H54 (cell line): ENCODE measurements around the gene HVCN1.

ENCODE experiments used
- DNase-seq: peaks from one replicate; pipeline ENCODE4 v3.0.0; 2011; ENCODE audit warnings: low spot score, mixed read lengths; ENCODE audit not compliant: insufficient read length
- FAIRE-seq: peaks from 3 replicates; lab custom pipeline; 2011; peaks lifted over from hg19 to GRCh38; lab: Jason Lieb, UNC
- POLR2A ChIP-seq: IDR thresholded peaks from 2 replicates; pipeline ENCODE4 v1.6.1; 2011; ENCODE audit warnings: low read depth, mild to moderate bottlenecking, low read length

HVCN1 gene

DNA sequence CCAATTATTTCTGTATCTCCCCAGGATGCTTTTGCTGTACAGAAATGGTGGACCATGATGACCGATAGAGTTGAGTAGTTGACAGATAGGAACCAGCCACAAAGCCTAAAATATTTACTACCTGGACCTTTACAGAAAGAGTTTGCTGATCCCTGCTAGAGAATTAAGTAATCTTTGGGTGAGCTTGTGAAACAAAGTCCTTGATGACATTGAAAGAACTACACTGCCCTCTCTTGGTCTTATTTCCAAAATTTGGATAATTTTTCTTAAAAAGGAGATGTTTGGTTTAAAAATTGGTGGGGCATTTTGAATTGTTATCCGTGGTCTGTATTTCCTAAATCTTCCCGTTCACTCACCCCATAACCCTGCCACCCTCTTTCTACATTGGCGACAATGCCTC is 88.7 kb downstream of the HVCN1 start:
- no peak for FAIRE-seq
- no peak for TF ChIP-seq POLR2A
- DNase-seq = no peak

DNA sequence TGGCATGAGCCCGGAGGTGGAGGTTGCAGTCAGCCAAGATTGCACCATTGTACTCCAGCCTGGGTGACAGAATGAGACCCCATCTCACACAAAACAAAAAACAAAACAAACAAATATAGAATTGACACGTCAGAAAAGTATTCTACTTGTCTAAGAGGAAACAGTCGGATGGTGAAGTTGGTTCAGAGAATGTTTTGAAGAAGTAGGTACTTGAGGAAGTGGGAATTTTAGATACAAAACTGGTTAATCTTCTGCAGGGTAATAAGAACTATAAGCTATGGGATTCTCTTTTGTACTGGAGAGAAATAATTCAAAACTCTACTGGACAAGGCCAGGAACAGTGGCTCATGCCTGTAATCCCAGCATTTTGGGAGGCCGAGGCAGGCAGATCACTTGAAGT is 89.6 kb downstream of the HVCN1 start:
- no peak for DNase-seq
- no peak for TF ChIP-seq POLR2A
- FAIRE-seq = no peak
